ENCODE data around the gene ABHD1.
"Not testable (repeated sequence)": the region's sequence is repeated elsewhere in the genome, so short reads cannot be mapped to it uniquely, and the experiment has no call there.

Gene ABHD1

GRCh38 chr2:27164960-27165763 is 41.5 kb downstream of the ABHD1 start:
- no peak for DNase-seq (ENCODE audit: low read depth in 2 of 2)

- no peak for DNase-seq (ENCODE audit: low read depth in 2 of 2)
Observed at GRCh38 chr2:27170581-27171337, 47.1 kb downstream of the ABHD1 start.

- DNase-seq (ENCODE audit: low read depth in 2 of 2) = no peak
Observed at GRCh38 chr2:27171351-27171848, 47.8 kb downstream of the ABHD1 start.

- no peak for DNase-seq (ENCODE audit: low read depth in 2 of 2)
Observed at GRCh38 chr2:27174638-27175037, 51.0 kb downstream of the ABHD1 start.

GRCh38 chr2:27175330-27175729 is 51.7 kb downstream of the ABHD1 start:
- no peak for DNase-seq (ENCODE audit: low read depth in 2 of 2)

- DNase-seq (ENCODE audit: low read depth in 2 of 2) = not testable (repeated sequence)
Observed at GRCh38 chr2:27175781-27176180, 52.2 kb downstream of the ABHD1 start.

GRCh38 chr2:27177441-27178351 is 54.1 kb downstream of the ABHD1 start:
- DNase-seq (ENCODE audit: low read depth in 2 of 2) = no peak

- DNase-seq (ENCODE audit: low read depth in 2 of 2) = no peak
Observed at GRCh38 chr2:27178469-27178868, 54.9 kb downstream of the ABHD1 start.

GRCh38 chr2:27179344-27180000 is 55.9 kb downstream of the ABHD1 start:
- no peak for DNase-seq (ENCODE audit: low read depth in 2 of 2)
